Measurements from ENCODE around the gene CMKLR1. TPM values are rescaled to one million over a fixed set of nuclear protein-coding genes. Genes with fewer than 3 reads are reported as not detected.

CMKLR1 gene
- total RNA-seq, 1 experiment from 2014 or later = 0.66 TPM

DNA sequence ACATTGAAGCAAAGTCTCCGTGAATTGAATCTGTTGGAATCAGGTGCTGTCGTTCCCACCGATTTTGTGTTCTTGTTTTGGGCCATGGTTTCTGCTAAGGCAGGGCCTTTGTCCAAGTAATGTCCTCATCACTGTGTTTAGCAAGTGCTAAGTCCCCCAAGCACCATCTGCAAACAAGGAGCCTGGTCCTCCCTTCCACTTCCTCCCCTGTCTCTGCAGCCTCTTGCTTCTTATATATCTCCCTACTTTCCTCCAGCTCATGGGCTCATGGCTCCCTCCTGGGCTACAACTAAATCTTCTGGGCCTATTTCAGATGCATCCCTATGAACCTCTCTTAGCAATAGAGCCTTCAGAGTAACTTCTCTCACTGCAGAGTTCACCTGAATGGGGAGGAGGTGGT is 25.8 kb upstream of the CMKLR1 start:
- Histone ChIP-seq H3K56ac (ENCODE audit: insufficient read length, low read depth, low read length) (no peak overlapping the region), H3K4ac (ENCODE audit: low read depth, low read length) (no peak overlapping the region), H2BK20ac (ENCODE audit: low read depth, low read length, poor library complexity, severe bottlenecking) (no peak overlapping the region), H3K4me2 (ENCODE audit: insufficient read depth, insufficient read length, low read length) (no peak overlapping the region), H4K8ac (replicated peaks; ENCODE audit: insufficient read length, low read depth, low read length) (no peak overlapping the region), H3K79me1 (ENCODE audit: insufficient read depth, low read depth, low read length, poor library complexity, severe bottlenecking) (no peaks in the 10 kb centered on the region), H3K23ac (ENCODE audit: insufficient read length, low read depth, low read length) (no peak overlapping the region), H3K9me3 (ENCODE audit: control insufficient read depth, low read depth, low read length) (no peaks in the 10 kb centered on the region), H3K27me3 (ENCODE audit: insufficient read depth, low read length) (no peaks in the 10 kb centered on the region), H2BK120ac (ENCODE audit: low read depth, low read length, poor library complexity, severe bottlenecking) (no peak overlapping the region), H3K14ac (ENCODE audit: insufficient read depth, low read length) (no peak overlapping the region), H3K79me2 (ENCODE audit: insufficient read depth, low read length) (no peaks in the 10 kb centered on the region), H3K9ac (ENCODE audit: extremely low read depth, insufficient read length, low read length) (no peak overlapping the region), H4K5ac (ENCODE audit: insufficient read length, low read depth, low read length) (no peak overlapping the region), H2BK15ac (ENCODE audit: low read depth, low read length) (no peak overlapping the region), H2AFZ (ENCODE audit: low read length) (no peak overlapping the region), H2BK5ac (ENCODE audit: insufficient read length, low read length) (no peak overlapping the region), H3K23me2 (ENCODE audit: insufficient read length, low read depth, low read length, poor library complexity, severe bottlenecking) (no peaks in the 10 kb centered on the region), H3K27ac (ENCODE audit: insufficient read length, low read depth, low read length) (no peak overlapping the region), H2AK5ac (ENCODE audit: insufficient read length, low read length) (no peak overlapping the region), H4K91ac (ENCODE audit: insufficient read length, low read depth, low read length) (no peak overlapping the region), H3K4me1 (ENCODE audit: insufficient read depth, low read length) (no peaks in the 10 kb centered on the region), H3K18ac (ENCODE audit: insufficient read length, low read depth, low read length) (no peak overlapping the region), H2BK12ac (ENCODE audit: insufficient read length, low read depth, low read length) (no peak overlapping the region), H3T11ph (ENCODE audit: low read length) (no peak overlapping the region), H4K20me1 (ENCODE audit: control insufficient read depth, insufficient read depth, insufficient read length) (peaks cover 2% of the 10 kb centered on the region)
- no peak overlapping the region; a peak in 2 of 7 replicates for H3K27ac Mint-ChIP-seq
- H3K27me3 Mint-ChIP-seq (ENCODE audit: low read depth) = no peaks in the 10 kb centered on the region; the same call in 1 of the 2 replicates
- no peak for TF ChIP-seq CTCF (conservative IDR thresholded peaks at IDR 0.05)
- H3K4me1 Mint-ChIP-seq = no peaks in the 10 kb centered on the region
- no peaks in the 10 kb centered on the region; a peak in 2 of 5 replicates for H3K9me3 Mint-ChIP-seq
- no peak overlapping the region for H3K4me3 Mint-ChIP-seq
- no peak for DNase-seq
- no CpG with 5 or more reads among the region's 3 CpGs for WGBS (ENCODE audit: extremely low coverage, insufficient read length, low lambda C conversion rate)
- H3K36me3 Mint-ChIP-seq (ENCODE audit: insufficient read depth in 1 of 3, low read depth in 3 of 3) = no peaks in the 10 kb centered on the region

Measured in H9 (cell line).